CD4-positive, CD25-positive, alpha-beta regulatory T cell (primary cell): ENCODE measurements around the gene GGCX. TPM values are rescaled to one million over a fixed set of nuclear protein-coding genes. Genes with fewer than 3 reads are reported as not detected.
"Not testable (repeated sequence)": the region's sequence is repeated elsewhere in the genome, so short reads cannot be mapped to it uniquely, and the experiment has no call there.

Source experiments
- ATAC-seq, 2 donors: fragments of 150-1000 bp; cut with Tn5 transposase; one replicate each; pipeline ENCODE4 v1.10.0; 2021; ENCODE audit warnings: low read depth in 2 of 2, moderate number of reproducible peaks in 2 of 2, moderate library complexity in 1 of 2
- DNase-seq, 3 donors: peaks; one replicate each; pipeline versions ENCODE4 v3.0.0 to v3.0.0-alpha.2; 2012 to 2022; ENCODE audit warnings: mixed read lengths in 1 of 3
- H3K27ac ChIP-seq: one replicate; pipeline ENCODE4 v1.7.0; 2013; ENCODE audit warnings: mild to moderate bottlenecking, low read length; ENCODE audit not compliant: insufficient read depth, poor library complexity, severe bottlenecking
- H3K27me3 ChIP-seq: one replicate; pipeline ENCODE4 v1.7.0; 2013; ENCODE audit warnings: low read length; ENCODE audit not compliant: control insufficient read depth, insufficient read depth
- H3K36me3 ChIP-seq: one replicate; pipeline ENCODE4 v1.7.0; 2013; ENCODE audit warnings: mild to moderate bottlenecking, low read length, moderate library complexity; ENCODE audit not compliant: control insufficient read depth, insufficient read depth
- H3K4me1 ChIP-seq: 2 replicates; pipeline ENCODE4 v1.7.0; 2013; ENCODE audit warnings: mild to moderate bottlenecking, low read length; ENCODE audit not compliant: insufficient read depth, control insufficient read depth, poor library complexity, severe bottlenecking
- H3K4me3 ChIP-seq: one replicate; pipeline ENCODE4 v1.7.0; 2013; ENCODE audit warnings: low read depth, mild to moderate bottlenecking, low read length, moderate library complexity
- H3K9me3 ChIP-seq, 2 experiments: 1 replicate in 1 of 2; 2 replicates in 1 of 2; pipeline ENCODE4 v1.7.0; 2013; ENCODE audit warnings: low read length in 2 of 2, mild to moderate bottlenecking in 1 of 2, moderate library complexity in 1 of 2; ENCODE audit not compliant: control insufficient read depth in 2 of 2
- H3K27ac Mint-ChIP-seq, 3 donors: one replicate each; pipeline ENCODE4 v1.8.0; 2020 to 2022; ENCODE audit warnings: mild to moderate bottlenecking in 3 of 3, mixed read lengths in 3 of 3, moderate library complexity in 2 of 3
- H3K27me3 Mint-ChIP-seq: one replicate; pipeline ENCODE4 v1.8.0; 2022; ENCODE audit warnings: mild to moderate bottlenecking, mixed read lengths
- H3K36me3 Mint-ChIP-seq: one replicate; pipeline ENCODE4 v1.8.0; 2020; ENCODE audit warnings: mixed read lengths
- H3K4me1 Mint-ChIP-seq, 4 donors: one replicate each; pipeline ENCODE4 v1.8.0; 2020 to 2022; ENCODE audit warnings: mixed read lengths in 4 of 4, mild to moderate bottlenecking in 1 of 4
- H3K4me3 Mint-ChIP-seq, 4 donors: one replicate each; pipeline ENCODE4 v1.8.0; 2020 to 2022; ENCODE audit warnings: mild to moderate bottlenecking in 4 of 4, mixed read lengths in 4 of 4, moderate library complexity in 3 of 4
- H3K9me3 Mint-ChIP-seq, 7 donors: one replicate each; pipeline ENCODE4 v1.8.0; 2020 to 2022; ENCODE audit warnings: mixed read lengths in 7 of 7, mild to moderate bottlenecking in 3 of 7, moderate library complexity in 2 of 7
- polyA plus RNA-seq, 4 donors: library from polyadenylated mRNA; unstranded; fragments of 300-500 nt; fragmentation: Illumina TruSeq; gene quantifications; one replicate each; pipeline ENCODE4 v1.2.3, GENCODE V29; 2021
- total RNA-seq: library from RNA; stranded (reverse); gene quantifications from one replicate; pipeline ENCODE4 v1.2.3, GENCODE V29; 2022

GGCX gene
- total and polyA plus RNA-seq, 5 donors from 2014 or later, result 16.7 to 28.1 (median 18.3) TPM

- peak overlapping the region; percentile 24 to 99 (median 96) for H3K4me3 Mint-ChIP-seq
- Histone ChIP-seq H3K9me3 (no peaks in the 10 kb centered on the region), H3K27ac (no peak overlapping the region), H3K4me3 (no peak overlapping the region), H3K27me3 (no peaks in the 10 kb centered on the region), H3K4me1 (peaks cover 38% of the 10 kb centered on the region), H3K36me3 (peaks cover 17% of the 10 kb centered on the region)
- H3K27ac Mint-ChIP-seq, result peak overlapping the region in 1 of 3 donors; percentile 69
- peaks cover 4% of the 10 kb centered on the region for H3K36me3 Mint-ChIP-seq
- H3K27me3 Mint-ChIP-seq, result no peaks in the 10 kb centered on the region
- peaks cover 3 to 58% (median 22%) of the 10 kb centered on the region in 4 donors for H3K4me1 Mint-ChIP-seq
- DNase-seq, result no peak
- no peaks in the 10 kb centered on the region for H3K9me3 Mint-ChIP-seq
- no peak for ATAC-seq
Measured at GRCh38 chr2:85597241-85597640, 35.9 kb upstream of the GGCX start.

- no peaks in the 10 kb centered on the region for H3K27me3 Mint-ChIP-seq
- Histone ChIP-seq H3K36me3 (peaks cover 17% of the 10 kb centered on the region), H3K27ac (peak overlapping the region; percentile 80), H3K27me3 (no peaks in the 10 kb centered on the region), H3K4me3 (peak overlapping the region; percentile 88), H3K4me1 (peaks cover 32% of the 10 kb centered on the region), H3K9me3 (no peaks in the 10 kb centered on the region)
- peak overlapping the region; percentile 96 to 99 (median 98) for H3K4me3 Mint-ChIP-seq
- peaks cover 4% of the 10 kb centered on the region for H3K36me3 Mint-ChIP-seq
- H3K4me1 Mint-ChIP-seq, result peaks cover 3 to 53% (median 21%) of the 10 kb centered on the region in 4 donors
- ATAC-seq (no peak), DNase-seq (no peak)
- H3K27ac Mint-ChIP-seq, result peak overlapping the region; percentile 92 to 99 (median 98)
- H3K9me3 Mint-ChIP-seq, result no peaks in the 10 kb centered on the region
Measured at GRCh38 chr2:85596486-85597143, 35.3 kb upstream of the GGCX start.

- Mint-ChIP-seq H3K4me3 (peak overlapping the region; percentile 96 to 99 (median 98)), H3K27me3 (no peaks in the 10 kb centered on the region), H3K9me3 (no peaks in the 10 kb centered on the region), H3K4me1 (peaks cover 3 to 51% (median 19%) of the 10 kb centered on the region in 4 donors), H3K36me3 (peaks cover 4% of the 10 kb centered on the region), H3K27ac (peak overlapping the region; percentile 94 to 99 (median 98))
- Histone ChIP-seq H3K27ac (peak overlapping the region; percentile 80), H3K4me3 (peak overlapping the region; percentile 88), H3K36me3 (peaks cover 17% of the 10 kb centered on the region), H3K4me1 (peaks cover 28% of the 10 kb centered on the region), H3K27me3 (no peaks in the 10 kb centered on the region), H3K9me3 (no peaks in the 10 kb centered on the region)
- peak in 1 of 3 donors; percentile 18 for DNase-seq
- ATAC-seq, result no peak
Measured at GRCh38 chr2:85596026-85596333, 34.7 kb upstream of the GGCX start.

GRCh38 chr2:85595301-85596025, 34.2 kb upstream of the GGCX start, which contains the start of gene RNF181:
Gene RNF181 (plus strand): TSS chr2:85595745. CDS start chr2:85595764, 19 bp downstream.
- peak within 1 kb of the TSS; percentile 80 for H3K27ac ChIP-seq
- peak within 1 kb of the TSS; percentile 96 to 99 (median 98) for H3K4me3 Mint-ChIP-seq
- no peaks in the 10 kb centered on the region for H3K27me3 ChIP-seq
- peak within 1 kb of the TSS; percentile 88 for H3K4me3 ChIP-seq
- DNase-seq (peak; percentile 90 to 97 (median 91)), ATAC-seq (peak; percentile 99)
- H3K4me1 ChIP-seq, result peaks cover 28% of the 10 kb centered on the region
- H3K27ac Mint-ChIP-seq, result peak within 1 kb of the TSS; percentile 94 to 99 (median 98)
- peaks cover 4% of the 10 kb centered on the region for H3K36me3 Mint-ChIP-seq
- H3K36me3 ChIP-seq, result peaks cover 17% of the 10 kb centered on the region
- no peaks in the 10 kb centered on the region for H3K9me3 Mint-ChIP-seq
- H3K9me3 ChIP-seq, result no peaks in the 10 kb centered on the region
- peaks cover 3 to 51% (median 19%) of the 10 kb centered on the region in 4 donors for H3K4me1 Mint-ChIP-seq
- H3K27me3 Mint-ChIP-seq, result no peaks in the 10 kb centered on the region

DNA sequence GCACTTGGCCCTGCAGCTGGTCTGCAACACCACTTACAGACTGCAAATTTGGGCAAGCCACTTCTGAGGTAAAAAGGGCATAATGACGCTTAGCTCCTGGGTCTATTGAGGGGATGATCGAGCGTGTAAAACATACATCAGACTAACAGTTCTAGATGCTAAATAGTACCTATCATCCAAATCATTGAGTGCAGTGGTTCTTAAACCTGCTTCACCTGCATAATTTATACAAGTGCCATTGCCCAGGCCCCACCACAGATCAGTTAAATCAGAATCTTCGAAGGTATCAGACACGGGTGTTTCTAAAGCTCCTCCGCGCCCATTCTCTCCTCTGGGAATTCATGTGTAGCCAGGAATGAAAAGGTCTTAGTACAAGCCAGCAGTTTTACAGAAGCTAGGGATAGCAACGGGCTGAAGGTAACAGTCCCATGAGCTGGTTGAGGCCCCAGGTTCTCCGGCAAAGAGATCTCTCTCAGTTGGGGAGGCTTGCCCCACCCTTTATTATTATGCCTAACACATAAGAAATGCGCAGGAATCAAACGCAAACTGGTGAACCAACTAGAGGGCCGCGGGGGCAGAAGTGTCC, 33.5 kb upstream of the GGCX start:
- DNase-seq, result no peak

GRCh38 chr2:85593023-85593422, 31.7 kb upstream of the GGCX start:
- Histone ChIP-seq H3K27ac (no peak overlapping the region), H3K27me3 (no peaks in the 10 kb centered on the region), H3K4me1 (peaks cover 28% of the 10 kb centered on the region), H3K4me3 (no peak overlapping the region), H3K9me3 (no peaks in the 10 kb centered on the region), H3K36me3 (peaks cover 10% of the 10 kb centered on the region)
- Mint-ChIP-seq H3K9me3 (no peaks in the 10 kb centered on the region), H3K27me3 (no peaks in the 10 kb centered on the region), H3K36me3 (peaks cover 4% of the 10 kb centered on the region), H3K27ac (no peak overlapping the region), H3K4me3 (peak overlapping the region in 2 of 4 donors; percentile 79 to 96), H3K4me1 (peaks cover 3 to 52% (median 27%) of the 10 kb centered on the region in 4 donors)
- no peak for ATAC-seq
- DNase-seq, result no peak

More for the DNA sequence above, 33.5 kb upstream of the GGCX start:
- Mint-ChIP-seq H3K27ac (peak overlapping the region; percentile 94 to 99 (median 98)), H3K4me3 (peak overlapping the region; percentile 96 to 99 (median 98)), H3K27me3 (no peaks in the 10 kb centered on the region), H3K9me3 (no peaks in the 10 kb centered on the region), H3K36me3 (peaks cover 4% of the 10 kb centered on the region), H3K4me1 (peaks cover 3 to 51% (median 19%) of the 10 kb centered on the region in 4 donors)
- Histone ChIP-seq H3K4me1 (peaks cover 28% of the 10 kb centered on the region), H3K9me3 (no peaks in the 10 kb centered on the region), H3K4me3 (peak overlapping the region; percentile 88), H3K27ac (peak overlapping the region; percentile 80), H3K36me3 (peaks cover 17% of the 10 kb centered on the region), H3K27me3 (no peaks in the 10 kb centered on the region)
- no peak for ATAC-seq

DNA sequence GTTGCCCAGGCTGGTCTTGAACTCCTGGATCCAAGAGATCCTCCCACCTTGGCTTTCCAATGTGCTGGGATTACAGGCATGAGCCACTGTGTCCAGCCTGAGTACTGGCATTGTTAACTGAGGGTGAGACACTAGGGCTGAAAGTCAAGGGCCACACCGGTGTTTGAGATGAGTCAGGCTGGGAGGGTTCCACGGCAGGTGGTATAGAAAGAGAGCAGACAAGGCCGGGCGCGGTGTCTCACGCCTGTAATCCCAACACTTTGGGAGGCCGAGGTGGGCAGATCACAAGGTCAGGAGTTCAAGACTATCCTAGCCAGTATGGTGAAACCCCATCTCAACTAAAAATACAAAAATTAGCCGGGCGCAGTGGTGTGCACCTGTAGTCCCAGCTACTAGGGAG, 31.0 kb upstream of the GGCX start:
- H3K36me3 ChIP-seq, H3K36me3 Mint-ChIP-seq, H3K4me3 ChIP-seq, H3K27me3 ChIP-seq, ATAC-seq, H3K9me3 Mint-ChIP-seq, H3K27ac Mint-ChIP-seq, H3K9me3 ChIP-seq, H3K27me3 Mint-ChIP-seq, DNase-seq, H3K27ac ChIP-seq: not testable (repeated sequence)
- Mint-ChIP-seq H3K4me1 (peaks cover 3 to 57% (median 31%) of the 10 kb centered on the region in 4 donors), H3K4me3 (peak overlapping the region in 3 of 4 donors; percentile 29 to 52 (median 37))
- H3K4me1 ChIP-seq, result peaks cover 30% of the 10 kb centered on the region
